ENCODE results near the gene UNC13D. TPM values are rescaled to one million over a fixed set of nuclear protein-coding genes. Genes with fewer than 3 reads are reported as not detected.

The UNC13D gene
- total and polyA plus RNA-seq, 7 donors, result 4.3 to 61.9 (median 10.2) TPM

GRCh38 chr17:75846692-75847613, 2.7 kb upstream of the UNC13D start:
- no peak for TF ChIP-seq POLR2AphosphoS5 (IDR thresholded peaks at IDR 0.05)
- no peak for TF ChIP-seq POLR2A (IDR thresholded peaks at IDR 0.05)
- no peak for TF ChIP-seq EP300 (IDR thresholded peaks at IDR 0.05)
- TF ChIP-seq, protein P1, sequence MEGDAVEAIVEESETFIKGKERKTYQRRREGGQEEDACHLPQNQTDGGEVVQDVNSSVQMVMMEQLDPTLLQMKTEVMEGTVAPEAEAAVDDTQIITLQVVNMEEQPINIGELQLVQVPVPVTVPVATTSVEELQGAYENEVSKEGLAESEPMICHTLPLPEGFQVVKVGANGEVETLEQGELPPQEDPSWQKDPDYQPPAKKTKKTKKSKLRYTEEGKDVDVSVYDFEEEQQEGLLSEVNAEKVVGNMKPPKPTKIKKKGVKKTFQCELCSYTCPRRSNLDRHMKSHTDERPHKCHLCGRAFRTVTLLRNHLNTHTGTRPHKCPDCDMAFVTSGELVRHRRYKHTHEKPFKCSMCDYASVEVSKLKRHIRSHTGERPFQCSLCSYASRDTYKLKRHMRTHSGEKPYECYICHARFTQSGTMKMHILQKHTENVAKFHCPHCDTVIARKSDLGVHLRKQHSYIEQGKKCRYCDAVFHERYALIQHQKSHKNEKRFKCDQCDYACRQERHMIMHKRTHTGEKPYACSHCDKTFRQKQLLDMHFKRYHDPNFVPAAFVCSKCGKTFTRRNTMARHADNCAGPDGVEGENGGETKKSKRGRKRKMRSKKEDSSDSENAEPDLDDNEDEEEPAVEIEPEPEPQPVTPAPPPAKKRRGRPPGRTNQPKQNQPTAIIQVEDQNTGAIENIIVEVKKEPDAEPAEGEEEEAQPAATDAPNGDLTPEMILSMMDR (IDR thresholded peaks at IDR 0.05), result no peak
- Histone ChIP-seq H3K27me3 (no peaks in the 10 kb centered on the region), H3K4me1 (peaks cover 0 to 65% (median 55%) of the 10 kb centered on the region in 4 donors), H3K4me3 (no peak overlapping the region), H3K36me3 (peaks cover 48 to 66% (median 55%) of the 10 kb centered on the region in 4 donors), H3K27ac (peak overlapping the region; percentile 65 to 100 (median 84)), H3K9me3 (no peaks in the 10 kb centered on the region)
- intact Hi-C loops (cut with DNase I), result no loop called here
- peak; percentile 69 for DNase-seq
- 89 to 90% methylated on average over 34 of the region's 34 CpGs for WGBS, 2 donors

DNA sequence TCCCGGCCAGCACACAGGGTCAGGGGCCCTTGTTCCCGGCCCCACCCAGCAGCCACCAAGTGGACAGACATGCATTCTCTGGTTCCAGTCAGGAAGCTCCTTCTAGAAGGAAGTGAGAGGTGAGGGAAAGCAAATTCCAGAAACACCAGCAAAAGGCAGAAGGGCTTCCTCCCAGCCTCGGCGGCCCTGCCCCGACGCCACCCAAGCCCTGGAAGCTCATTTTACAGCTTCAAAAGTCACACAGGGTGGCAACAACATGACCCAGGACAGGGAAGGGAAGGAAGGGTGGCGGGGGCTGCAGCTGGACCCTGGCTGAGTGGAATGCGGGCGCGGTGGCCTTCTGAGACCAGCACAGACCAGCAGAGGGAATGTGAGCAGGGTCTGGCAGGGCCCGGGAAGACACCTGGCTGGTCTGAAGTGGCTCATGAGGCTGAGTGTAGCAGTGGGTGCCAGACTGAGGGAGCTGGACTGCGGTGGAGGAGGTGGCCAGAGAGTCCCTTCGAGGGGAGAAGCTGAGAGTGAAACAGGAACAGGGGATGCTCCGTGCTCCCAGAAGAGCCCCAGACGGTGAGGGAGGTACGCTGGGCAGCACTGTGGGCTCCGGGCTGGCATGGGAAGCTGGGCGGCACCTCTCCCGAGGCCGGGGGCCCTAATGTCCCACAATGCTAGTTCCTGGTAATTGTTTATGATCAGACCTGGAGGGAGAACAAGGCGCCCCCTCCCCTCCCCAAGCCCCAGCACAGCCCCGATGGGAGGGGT, 1.9 kb upstream of the UNC13D start:
- Histone ChIP-seq H3K27ac (peak overlapping the region; percentile 65 to 78 (median 72)), H3K9me3 (no peaks in the 10 kb centered on the region), H3K4me1 (peaks cover 0 to 56% (median 46%) of the 10 kb centered on the region in 4 donors), H3K36me3 (peaks cover 48 to 58% (median 52%) of the 10 kb centered on the region in 4 donors), H3K27me3 (no peaks in the 10 kb centered on the region), H3K4me3 (no peak overlapping the region)
- 64 to 83% methylated on average over 22 of the region's 22 CpGs for WGBS, 2 donors
- intact Hi-C loops (cut with DNase I), result no loop called here
- peak; percentile 64 for DNase-seq
- TF ChIP-seq POLR2A (IDR thresholded peaks at IDR 0.05) (no peak), EP300 (IDR thresholded peaks at IDR 0.05) (no peak), POLR2AphosphoS5 (IDR thresholded peaks at IDR 0.05) (no peak)
- TF ChIP-seq, protein P1 (IDR thresholded peaks at IDR 0.05), result no peak

GRCh38 chr17:75845058-75845711, 981 bp upstream of the UNC13D start:
- Histone ChIP-seq H3K27me3 (no peaks in the 10 kb centered on the region), H3K4me1 (peaks cover 0 to 50% (median 40%) of the 10 kb centered on the region in 4 donors), H3K9me3 (no peaks in the 10 kb centered on the region), H3K36me3 (peaks cover 41 to 55% (median 44%) of the 10 kb centered on the region in 4 donors), H3K27ac (peak overlapping the region; percentile 65 to 78 (median 72)), H3K4me3 (no peak overlapping the region)
- intact Hi-C loops (cut with DNase I), result no loop called here
- peak; percentile 90 for DNase-seq
- 12 to 32% methylated on average over 21 of the region's 21 CpGs for WGBS, 2 donors
- TF ChIP-seq, protein P1 (IDR thresholded peaks at IDR 0.05), result peak; percentile 37 to 89 (median 78)
- no peak for TF ChIP-seq POLR2A (IDR thresholded peaks at IDR 0.05)
- TF ChIP-seq POLR2AphosphoS5 (IDR thresholded peaks at IDR 0.05), result peak in 3 of 4 donors; percentile 42 to 55 (median 54)

DNA sequence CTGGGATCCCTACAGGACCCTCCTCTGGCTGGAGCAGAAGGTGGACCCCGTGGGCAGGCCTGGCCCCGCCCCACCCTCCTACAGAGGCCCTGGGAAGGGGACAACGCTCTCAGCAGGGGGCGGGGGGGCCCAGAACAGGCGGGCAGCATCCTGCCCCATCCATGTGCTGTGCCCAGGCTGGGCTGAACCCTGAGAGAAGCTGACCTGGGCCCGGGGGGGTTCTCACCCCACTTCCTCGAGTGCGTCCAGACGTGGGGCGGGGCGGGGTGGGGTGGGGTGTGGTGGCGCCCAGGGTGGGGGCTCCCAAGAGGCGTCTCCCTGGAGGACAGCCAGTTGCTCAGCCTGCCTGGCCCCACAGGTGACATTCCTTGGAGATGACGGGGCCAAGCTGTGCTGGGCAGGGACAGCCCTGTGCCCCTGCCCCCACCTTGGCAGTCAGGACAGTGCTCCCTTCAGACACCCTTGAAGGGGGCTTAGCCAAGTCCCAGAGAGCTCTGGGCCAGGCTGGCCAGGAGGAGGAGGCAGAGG, 390 bp upstream of the UNC13D start:
- Histone ChIP-seq H3K4me3 (peak overlapping the region in 2 of 4 donors; percentile 18 to 38), H3K36me3 (peaks cover 35 to 55% (median 38%) of the 10 kb centered on the region in 4 donors), H3K9me3 (no peaks in the 10 kb centered on the region), H3K4me1 (peaks cover 0 to 45% (median 37%) of the 10 kb centered on the region in 4 donors), H3K27ac (peak overlapping the region; percentile 65 to 78 (median 72)), H3K27me3 (no peaks in the 10 kb centered on the region)
- no peak for TF ChIP-seq POLR2A (IDR thresholded peaks at IDR 0.05)
- no peak for TF ChIP-seq POLR2AphosphoS5 (IDR thresholded peaks at IDR 0.05)
- TF ChIP-seq, protein P1 (IDR thresholded peaks at IDR 0.05), result no peak
- no peak for TF ChIP-seq EP300 (IDR thresholded peaks at IDR 0.05)
- DNase-seq, result peak; percentile 71
- intact Hi-C loops (cut with DNase I), result no loop called here
- WGBS, 2 donors, result 5 to 18% methylated on average over 14 of the region's 14 CpGs

Data from sigmoid colon (tissue), 7 donors.